Adipose tissue (tissue), 3 donors: ENCODE results near the gene FOXI2. TPM values are rescaled to one million over a fixed set of nuclear protein-coding genes. Genes with fewer than 3 reads are reported as not detected.

Experiments used
- H3K27ac ChIP-seq: one replicate; pipeline ENCODE4 v1.5.1; 2013; ENCODE audit warnings: low read depth, low read length
- WGBS, 3 donors: extraction: QIAGEN DNeasy Blood & Tissue Kit; methylation state at CpG; one replicate each; pipeline ENCODE4 v1.1.7; 2013; 5-methylcytosine and 5-hydroxymethylcytosine counted together
- polyA plus RNA-seq, 3 donors: library from polyadenylated mRNA; stranded (reverse); fragments of 200-250 nt; gene quantifications; one replicate each; pipeline ENCODE4 v1.2.3, GENCODE V29; 2013
- donor health status: healthy with polysubstance abuse.
- donor health status: Bipolar disorder and iron deficiency.
- donor health status: healthy.

The FOXI2 gene
- polyA plus RNA-seq, 3 donors: 0.10 to 0.12 TPM; not detected in 1

DNA sequence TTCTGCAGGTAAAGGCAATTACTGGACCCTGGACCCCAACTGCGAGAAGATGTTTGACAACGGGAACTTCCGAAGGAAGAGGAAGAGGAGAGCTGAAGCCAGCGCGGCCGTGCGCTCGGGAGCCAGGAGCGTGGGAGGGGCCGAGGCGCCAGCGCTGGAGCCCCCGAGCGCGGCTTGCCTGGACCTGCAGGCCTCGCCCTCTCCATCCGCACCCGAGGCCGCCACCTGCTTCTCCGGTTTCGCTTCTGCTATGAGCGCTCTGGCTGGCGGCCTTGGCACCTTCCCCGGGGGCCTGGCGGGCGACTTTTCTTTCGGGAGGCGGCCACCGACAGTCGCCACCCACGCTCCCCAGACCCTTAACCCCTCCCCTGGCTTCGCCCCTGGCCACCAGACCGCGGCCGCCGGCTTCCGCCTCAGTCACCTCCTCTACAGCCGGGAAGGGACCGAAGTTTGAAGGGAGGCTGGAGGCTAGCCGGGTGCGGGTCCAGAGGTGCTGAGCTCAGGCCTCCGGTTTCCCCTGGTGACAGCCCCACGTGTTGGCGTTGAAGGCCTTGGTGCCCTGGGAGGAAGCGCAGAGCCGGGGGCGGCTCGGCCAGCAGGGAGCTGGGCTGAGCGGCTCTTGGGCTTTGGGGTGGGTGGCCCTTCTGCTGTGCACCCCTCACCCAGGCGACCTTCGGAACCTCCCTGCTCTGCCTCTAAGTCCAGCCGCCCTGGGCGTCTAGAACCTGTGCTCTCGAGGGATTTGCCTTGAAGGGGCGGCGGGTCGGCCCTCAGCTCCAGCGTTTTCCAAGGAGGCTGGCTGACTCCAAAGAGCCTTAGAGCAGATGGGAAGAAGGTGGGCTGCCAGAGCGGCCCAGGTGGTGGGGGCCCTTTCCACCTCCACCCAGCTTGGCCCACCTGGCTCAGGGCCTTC, 1.8 kb downstream of the FOXI2 start:
- 17 to 59% (median 31%) methylated on average over 53 to 59 of the region's 59 CpGs for WGBS, 3 donors

GRCh38 chr10:127739908-127740307, 2.9 kb downstream of the FOXI2 start:
- H3K27ac ChIP-seq: no peak overlapping the region
- 62 to 91% (median 84%) methylated on average over 1 of the region's 1 CpG for whole genome bisulfite sequencing, 3 donors

More for the DNA sequence above, 1.8 kb downstream of the FOXI2 start:
- H3K27ac ChIP-seq: no peak overlapping the region

GRCh38 chr10:127740596-127740995, 3.6 kb downstream of the FOXI2 start:
- no peak overlapping the region for H3K27ac ChIP-seq
- 58 to 84% (median 81%) methylated on average over 5 of the region's 5 CpGs for WGBS, 3 donors

GRCh38 chr10:127743205-127743604, 6.2 kb downstream of the FOXI2 start:
- H3K27ac ChIP-seq: no peak overlapping the region
- 52 to 75% (median 70%) methylated on average over 3 of the region's 3 CpGs for WGBS, 3 donors

DNA sequence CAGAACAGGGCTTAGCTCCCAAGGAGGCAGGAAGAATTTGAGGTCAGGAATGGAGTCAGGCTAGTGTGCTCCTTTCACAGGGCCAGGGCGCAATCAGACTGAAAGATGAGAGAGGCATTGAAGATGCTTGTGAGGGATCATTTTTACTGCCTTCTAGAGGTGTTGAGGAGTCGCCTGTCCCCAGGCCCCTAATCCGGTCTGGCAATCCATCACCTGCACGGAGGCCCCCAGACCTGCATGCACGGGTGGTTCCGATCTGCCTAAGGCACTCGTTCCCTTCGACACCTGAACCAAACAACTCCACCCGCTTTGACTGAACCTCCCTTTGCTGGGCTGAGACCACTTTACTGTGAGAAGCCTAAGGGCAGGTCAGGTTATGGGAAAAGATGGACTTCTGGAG, 8.0 kb downstream of the FOXI2 start:
- WGBS, 3 donors: 55 to 79% (median 70%) methylated on average over 9 of the region's 9 CpGs
- H3K27ac ChIP-seq: no peak overlapping the region

DNA sequence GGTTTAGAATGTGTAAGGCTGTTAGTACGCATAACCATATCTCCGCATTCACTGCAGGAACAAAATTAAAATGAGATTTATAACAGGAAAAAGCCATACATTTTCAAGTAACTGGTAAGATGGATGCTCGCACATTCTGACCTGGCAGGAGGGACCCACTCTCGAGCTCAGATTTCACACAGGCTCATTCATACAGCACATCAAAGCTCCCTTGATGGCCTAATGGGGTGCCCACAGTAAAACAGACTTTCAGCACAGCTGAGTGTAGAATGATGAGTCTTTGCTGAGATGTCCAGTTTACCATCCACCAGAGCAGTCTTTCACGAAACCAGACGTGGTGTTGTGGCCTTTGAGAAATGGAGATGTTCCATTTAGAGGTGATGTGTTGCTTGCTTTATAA, 8.9 kb downstream of the FOXI2 start:
- no peak overlapping the region for H3K27ac ChIP-seq
- 53 to 78% (median 76%) methylated on average over 6 of the region's 6 CpGs for WGBS, 3 donors

GRCh38 chr10:127755753-127756152, 18.8 kb downstream of the FOXI2 start:
- H3K27ac ChIP-seq: no peak overlapping the region
- WGBS, 3 donors: 37 to 45% (median 42%) methylated on average over 3 of the region's 3 CpGs

DNA sequence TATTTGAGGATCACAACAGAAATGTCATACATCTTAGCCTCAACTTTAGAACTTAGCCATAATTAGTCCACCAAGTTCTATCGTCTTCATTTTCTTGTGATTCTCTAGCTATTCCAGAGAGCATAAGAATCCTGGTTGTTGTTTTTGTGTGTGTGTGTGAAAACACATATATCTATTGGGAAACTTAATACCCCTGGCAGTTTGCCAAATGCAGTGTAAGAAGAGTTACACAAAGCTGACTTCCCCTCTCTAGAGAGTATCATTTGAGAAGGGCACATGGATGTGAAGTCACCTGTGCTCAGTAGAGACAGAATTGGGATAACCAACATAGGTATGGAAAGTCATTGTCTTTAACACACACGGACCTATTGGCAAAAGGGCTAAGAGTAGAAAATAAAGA, 19.3 kb downstream of the FOXI2 start:
- 65 to 85% (median 79%) methylated on average over 2 of the region's 2 CpGs for WGBS, 3 donors

GRCh38 chr10:127757033-127757432, 20.0 kb downstream of the FOXI2 start:
- no peak overlapping the region for H3K27ac ChIP-seq
- WGBS, 3 donors: 79 to 88% (median 87%) methylated on average over 7 of the region's 7 CpGs

More for the DNA sequence above, 19.3 kb downstream of the FOXI2 start:
- H3K27ac ChIP-seq: no peak overlapping the region

DNA sequence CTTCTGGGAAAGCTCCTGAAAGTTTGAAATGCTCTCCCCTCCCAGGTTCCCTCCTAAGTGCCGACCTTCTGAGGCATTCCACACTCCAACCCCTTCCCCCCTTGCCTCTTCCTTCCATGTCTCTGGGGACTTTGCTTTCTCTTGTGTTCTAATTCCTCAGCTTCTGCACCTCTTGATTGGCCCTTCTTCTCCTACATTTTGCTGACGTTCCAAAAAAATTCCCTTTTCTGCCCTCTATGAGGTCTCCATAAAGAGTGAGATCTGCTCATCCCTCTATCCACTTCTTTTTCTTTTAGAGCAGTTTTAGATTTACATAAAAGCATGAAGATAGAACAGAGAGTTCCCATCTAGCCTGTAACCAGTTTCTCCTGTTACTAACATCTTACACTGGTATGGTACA, 22.3 kb downstream of the FOXI2 start:
- 53 to 69% (median 58%) methylated on average over 2 of the region's 2 CpGs for WGBS, 3 donors
- no peak overlapping the region for H3K27ac ChIP-seq

GRCh38 chr10:127762925-127763324, 25.9 kb downstream of the FOXI2 start:
- WGBS, 3 donors: 45 to 74% (median 64%) methylated on average over 1 of the region's 1 CpG
- no peak overlapping the region for H3K27ac ChIP-seq

- no peak overlapping the region for H3K27ac ChIP-seq
- 31 to 53% (median 48%) methylated on average over 10 of the region's 10 CpGs for WGBS, 3 donors
These were observed 38.0 kb downstream of the FOXI2 start for GRCh38 chr10:127774766-127775559.

DNA sequence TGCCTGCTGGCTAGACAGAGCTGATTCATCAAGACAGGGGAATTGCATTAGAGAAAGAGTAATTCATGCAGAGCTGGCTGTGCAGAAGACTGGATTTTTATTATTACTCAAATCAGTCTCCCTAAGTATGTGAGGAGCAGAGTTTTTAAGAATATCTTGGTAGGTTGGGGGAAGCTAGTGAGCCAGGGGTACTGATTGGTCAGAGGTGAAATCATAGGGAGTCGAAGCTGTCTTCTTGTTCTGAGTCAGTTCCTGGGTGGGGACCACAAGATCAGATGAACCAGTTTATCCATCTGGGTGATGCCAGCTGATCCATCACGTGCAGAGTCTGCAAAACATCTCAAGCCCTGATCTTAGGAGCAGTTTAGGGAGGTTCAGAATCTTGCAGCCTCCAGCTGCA, 39.8 kb downstream of the FOXI2 start:
- 47 to 60% (median 55%) methylated on average over 2 of the region's 2 CpGs for WGBS, 3 donors
- H3K27ac ChIP-seq: no peak overlapping the region

DNA sequence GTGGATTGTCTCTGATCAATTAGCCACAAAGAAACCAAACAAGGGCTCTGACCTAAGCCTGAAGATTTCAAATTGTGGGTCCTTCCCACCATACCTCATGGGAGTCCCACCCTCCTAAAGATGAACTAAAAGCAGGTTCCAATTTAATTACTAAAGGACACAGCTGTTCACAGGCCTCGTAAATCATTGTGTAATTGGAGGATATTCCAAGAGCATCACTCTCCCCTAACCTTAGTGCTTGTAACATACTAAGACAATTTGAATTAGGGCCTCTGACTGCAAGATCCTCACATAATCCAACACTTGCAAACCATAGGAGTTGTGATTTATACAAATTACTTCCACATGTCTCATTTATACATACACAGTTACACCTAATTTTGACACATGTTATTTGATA, 44.4 kb downstream of the FOXI2 start:
- 42 to 73% (median 61%) methylated on average over 1 of the region's 1 CpG for WGBS, 3 donors
- no peak overlapping the region for H3K27ac ChIP-seq

GRCh38 chr10:127787873-127788272, 50.9 kb downstream of the FOXI2 start:
- no peak overlapping the region for H3K27ac ChIP-seq
- WGBS, 3 donors: 87 to 90% (median 88%) methylated on average over 2 of the region's 2 CpGs

DNA sequence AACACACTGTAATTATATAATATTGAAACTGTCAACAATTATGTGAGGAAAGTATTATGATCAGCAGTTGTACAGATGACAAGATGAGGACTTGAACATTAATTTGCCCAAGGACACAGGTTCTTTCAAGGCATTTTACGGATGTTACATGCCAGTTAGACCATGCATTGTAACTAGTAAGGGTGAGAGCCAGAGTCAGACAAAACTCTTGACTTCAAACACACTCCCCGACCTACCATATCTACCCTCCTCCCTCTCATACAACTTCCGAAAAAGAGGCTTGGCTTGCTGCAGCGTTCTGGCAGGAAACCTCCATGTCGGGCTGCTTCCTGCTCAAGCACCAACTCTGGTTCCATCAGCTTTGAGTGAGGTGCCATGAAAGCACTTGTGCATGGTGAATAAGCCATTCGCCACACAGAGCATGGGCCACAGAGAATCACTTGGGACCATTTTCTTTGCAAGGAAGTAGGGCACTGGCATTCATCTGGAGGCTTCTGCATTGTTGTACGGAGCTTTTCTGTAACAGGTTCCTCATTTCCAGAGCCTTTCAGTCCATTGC, 53.2 kb downstream of the FOXI2 start:
- no peak overlapping the region for H3K27ac ChIP-seq
- 37 to 51% (median 40%) methylated on average over 7 of the region's 7 CpGs for WGBS, 3 donors
